SW480 (cell line): ENCODE results near the gene SPIN1.

Experiments
- DNase-seq: peaks from one replicate; pipeline ENCODE4 v3.0.0-alpha.2; 2016; ENCODE audit warnings: low spot score

The SPIN1 gene

DNA sequence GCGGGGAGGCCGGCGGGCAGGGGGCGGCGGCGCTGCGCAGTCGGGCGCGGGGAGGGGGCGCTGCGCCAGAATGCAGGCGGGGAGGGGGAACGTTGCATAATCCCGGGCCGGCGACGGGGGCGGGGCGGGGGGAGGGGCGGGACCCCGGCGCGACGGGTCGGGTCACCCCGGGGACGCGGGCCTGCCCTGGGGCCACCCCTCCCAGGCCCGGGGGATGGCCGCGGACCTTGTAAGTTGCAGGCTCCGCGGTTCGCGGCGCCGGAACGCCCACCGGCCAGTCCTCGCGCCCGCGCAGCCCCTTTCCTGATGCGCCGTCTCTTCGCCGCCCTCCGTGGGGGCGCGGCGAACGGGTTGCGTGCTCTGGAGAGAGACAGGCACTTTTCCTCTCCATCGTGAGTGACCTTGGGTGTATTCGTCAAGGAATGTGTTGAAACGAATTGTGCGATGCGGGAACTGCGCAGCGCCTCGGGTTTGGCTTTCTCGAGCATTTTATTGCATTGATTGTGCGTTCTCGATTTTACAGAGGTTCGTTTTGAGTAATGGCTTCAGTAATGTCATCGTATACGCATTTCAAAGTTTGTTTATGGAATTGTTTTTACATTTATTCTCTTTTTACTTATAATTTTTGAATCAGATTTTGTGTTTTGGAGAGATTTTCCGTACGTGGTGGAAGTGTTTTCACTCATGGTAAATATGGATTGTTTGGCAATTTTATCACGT, 802 bp downstream of the SPIN1 start:
- DNase-seq, result peak; percentile 69

GRCh38 chr9:88390371-88390990, 2.2 kb downstream of the SPIN1 start:
- no peak for DNase-seq

DNA sequence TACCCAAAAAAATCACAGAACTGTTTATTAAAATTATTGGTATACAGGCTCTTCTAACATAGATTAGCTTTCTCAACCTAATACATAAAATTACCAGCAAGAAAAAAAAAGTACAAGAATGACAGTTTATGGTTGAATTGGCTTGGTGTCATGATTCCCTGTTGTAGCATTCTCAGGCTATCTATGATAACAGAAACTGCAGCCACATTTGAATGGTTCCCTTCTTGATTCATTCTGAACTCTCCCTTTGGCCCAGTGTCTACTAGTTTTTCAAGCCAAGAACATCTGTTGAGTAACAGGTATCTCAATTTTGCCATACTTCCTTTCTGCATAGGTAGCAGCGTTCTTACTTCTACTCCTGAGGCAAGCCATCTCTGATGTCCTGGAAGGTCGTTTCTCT, 3.0 kb downstream of the SPIN1 start:
- no peak for DNase-seq

- DNase-seq, result no peak
These were observed 3.7 kb downstream of the SPIN1 start for GRCh38 chr9:88391921-88392320.

DNA sequence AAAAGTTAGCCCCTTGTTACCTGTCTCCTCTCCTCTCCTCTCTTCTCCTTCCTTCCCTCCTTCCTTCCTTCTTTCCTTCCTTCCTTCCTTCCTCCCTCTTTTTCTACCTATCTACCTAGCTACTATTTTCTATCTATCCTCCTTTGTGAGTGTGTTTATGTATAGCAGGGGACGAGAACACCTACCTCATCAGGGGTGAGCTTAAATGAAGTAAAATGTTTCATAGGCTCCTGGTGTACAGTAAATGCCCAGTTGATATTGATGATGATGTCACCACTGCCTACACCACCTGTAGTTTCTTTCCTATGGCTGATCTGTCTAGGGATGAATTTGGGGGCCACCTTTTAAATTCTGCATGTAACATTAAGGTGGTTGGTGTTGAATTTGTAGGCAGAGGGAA, 4.3 kb downstream of the SPIN1 start:
- no peak for DNase-seq

DNA sequence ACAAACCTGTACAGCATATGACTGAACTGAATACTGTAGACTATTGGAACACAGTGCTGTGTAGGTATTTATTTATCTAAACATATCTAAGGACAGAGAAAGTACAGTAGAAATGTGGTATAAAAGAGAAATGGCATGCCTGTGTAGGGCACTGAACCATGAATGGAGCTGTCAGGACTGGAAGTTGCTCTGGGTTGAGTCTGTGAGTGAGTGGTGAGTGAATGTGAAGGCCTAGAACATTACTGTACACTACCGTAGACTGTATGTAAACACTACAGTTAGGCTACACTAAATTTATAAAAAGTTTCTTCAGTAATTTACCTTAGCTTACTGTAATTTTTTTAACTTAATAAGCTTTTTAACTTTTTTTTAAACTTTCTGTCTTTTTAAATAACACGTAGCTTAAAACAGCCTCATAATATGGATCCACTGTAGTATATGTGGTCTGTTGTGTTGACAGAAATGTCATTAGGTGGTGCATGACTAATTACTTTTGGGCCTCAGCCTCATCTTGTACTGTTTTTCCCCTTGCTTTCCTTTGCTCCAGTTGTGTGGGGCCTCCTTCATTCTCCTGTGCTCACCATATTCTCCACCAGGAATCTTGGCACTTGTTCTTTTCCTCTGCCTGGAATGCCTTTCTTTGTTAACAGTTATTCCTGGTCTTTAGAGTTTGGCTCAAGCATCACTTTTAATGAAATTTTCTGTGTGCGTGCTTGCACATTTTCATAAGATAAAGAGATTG, 8.8 kb downstream of the SPIN1 start:
- no peak for DNase-seq

- no peak for DNase-seq
These were observed 9.8 kb downstream of the SPIN1 start for GRCh38 chr9:88398016-88398415.

DNA sequence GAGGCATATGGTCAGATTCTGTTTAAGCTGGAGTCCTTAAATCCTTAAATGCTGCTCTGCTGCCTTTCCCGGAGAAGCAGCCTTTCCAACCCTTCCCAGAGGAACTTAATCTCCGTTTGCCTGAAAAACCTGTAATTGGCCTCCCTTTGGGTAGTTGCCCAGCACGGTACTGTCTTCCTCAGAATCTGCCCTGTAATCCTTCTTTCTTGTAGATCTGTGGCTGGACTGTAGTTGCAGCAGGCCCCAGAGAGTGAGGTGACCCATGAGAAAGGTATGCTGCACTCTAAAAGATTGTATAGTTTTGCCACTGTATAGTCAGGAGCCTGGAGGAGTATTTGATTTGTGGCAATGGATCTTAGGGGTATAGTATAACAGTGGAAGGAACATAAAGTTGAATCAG, 11.7 kb downstream of the SPIN1 start:
- no peak for DNase-seq

DNA sequence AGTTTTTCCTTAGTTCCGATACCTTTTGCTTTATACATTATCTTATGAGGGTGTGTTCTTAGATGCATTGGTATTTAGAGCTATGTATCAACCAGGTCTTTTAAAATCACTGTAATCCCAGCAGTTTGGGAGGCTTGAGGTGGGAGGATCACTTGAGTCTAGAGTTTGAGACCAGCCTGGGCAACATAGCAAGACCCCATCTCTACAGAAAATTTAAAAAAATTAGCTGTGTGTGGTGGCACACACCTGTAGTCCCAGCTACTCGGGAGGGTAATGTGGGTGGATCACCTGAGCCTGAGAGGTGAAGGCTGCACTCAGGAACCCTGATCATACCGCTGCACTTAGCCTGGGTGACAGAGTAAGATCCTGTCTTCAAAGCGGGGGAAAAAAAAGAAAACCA, 15.1 kb downstream of the SPIN1 start:
- no peak for DNase-seq

GRCh38 chr9:88406051-88406450, 17.8 kb downstream of the SPIN1 start:
- no peak for DNase-seq

- no peak for DNase-seq
These were observed 23.2 kb downstream of the SPIN1 start for GRCh38 chr9:88411471-88411870.

GRCh38 chr9:88414298-88414697, 26.1 kb downstream of the SPIN1 start:
- DNase-seq, result no peak

DNA sequence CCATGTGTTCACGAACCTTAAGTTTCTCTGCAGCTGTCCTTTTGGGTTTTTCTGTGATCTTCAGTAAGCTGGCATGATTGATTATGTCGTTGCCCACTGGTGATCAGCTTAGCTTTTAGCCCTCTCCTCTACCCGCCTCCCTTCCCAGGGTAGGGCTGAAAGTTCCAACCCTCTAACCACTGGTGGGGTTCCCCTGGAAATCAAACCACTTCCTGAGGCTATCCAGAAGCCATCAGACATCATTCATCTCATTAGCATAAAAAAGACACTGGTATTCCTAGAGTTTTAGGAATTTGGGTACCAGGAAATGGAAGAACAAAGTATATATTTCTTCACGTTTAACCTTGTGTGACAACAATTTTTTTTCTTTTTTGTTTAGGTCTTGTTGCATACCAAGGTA, 29.8 kb downstream of the SPIN1 start:
- no peak for DNase-seq

GRCh38 chr9:88418715-88419540, 30.7 kb downstream of the SPIN1 start:
- DNase-seq, result no peak

DNA sequence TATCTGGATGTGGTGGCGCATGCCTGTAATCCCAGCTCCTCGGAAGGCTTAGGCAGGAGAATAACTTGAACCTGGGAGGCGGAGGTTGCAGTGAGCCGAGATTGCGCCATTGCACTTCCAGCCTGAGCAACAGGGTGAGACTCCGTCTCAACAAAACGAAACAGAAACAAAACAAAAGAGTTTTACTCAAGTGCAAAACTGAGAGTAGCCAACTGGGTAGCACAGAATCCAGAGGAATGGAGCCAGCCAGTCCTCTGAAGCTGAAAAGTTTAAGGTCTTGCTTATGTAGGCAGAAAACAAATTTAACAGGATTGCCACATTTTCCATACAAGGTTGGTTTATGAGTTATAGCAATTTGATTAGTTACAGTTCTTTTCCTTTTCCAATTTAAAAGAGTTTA, 32.0 kb downstream of the SPIN1 start:
- DNase-seq, result no peak

GRCh38 chr9:88421348-88421747, 33.1 kb downstream of the SPIN1 start:
- no peak for DNase-seq

- no peak for DNase-seq
These were observed 37.3 kb downstream of the SPIN1 start for GRCh38 chr9:88425538-88425950.

DNA sequence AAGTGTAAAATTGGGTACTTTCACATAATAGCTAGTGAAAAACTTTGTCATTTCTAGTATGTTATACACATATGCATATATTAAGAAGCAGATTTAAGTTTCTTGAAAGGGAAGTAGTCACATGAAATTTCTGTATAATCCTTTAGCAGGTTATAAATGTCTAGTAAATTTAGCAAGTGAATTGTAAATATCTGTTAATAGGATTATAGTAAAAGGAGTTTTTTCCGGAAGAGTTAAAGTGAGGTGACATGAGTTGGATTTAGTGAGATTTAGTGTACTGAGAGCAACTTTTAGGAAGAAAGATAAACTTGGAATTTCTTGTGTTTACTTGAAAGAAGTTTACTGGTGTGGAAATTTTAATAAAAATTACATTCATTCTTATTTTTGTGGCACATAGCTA, 38.4 kb downstream of the SPIN1 start:
- no peak for DNase-seq

DNA sequence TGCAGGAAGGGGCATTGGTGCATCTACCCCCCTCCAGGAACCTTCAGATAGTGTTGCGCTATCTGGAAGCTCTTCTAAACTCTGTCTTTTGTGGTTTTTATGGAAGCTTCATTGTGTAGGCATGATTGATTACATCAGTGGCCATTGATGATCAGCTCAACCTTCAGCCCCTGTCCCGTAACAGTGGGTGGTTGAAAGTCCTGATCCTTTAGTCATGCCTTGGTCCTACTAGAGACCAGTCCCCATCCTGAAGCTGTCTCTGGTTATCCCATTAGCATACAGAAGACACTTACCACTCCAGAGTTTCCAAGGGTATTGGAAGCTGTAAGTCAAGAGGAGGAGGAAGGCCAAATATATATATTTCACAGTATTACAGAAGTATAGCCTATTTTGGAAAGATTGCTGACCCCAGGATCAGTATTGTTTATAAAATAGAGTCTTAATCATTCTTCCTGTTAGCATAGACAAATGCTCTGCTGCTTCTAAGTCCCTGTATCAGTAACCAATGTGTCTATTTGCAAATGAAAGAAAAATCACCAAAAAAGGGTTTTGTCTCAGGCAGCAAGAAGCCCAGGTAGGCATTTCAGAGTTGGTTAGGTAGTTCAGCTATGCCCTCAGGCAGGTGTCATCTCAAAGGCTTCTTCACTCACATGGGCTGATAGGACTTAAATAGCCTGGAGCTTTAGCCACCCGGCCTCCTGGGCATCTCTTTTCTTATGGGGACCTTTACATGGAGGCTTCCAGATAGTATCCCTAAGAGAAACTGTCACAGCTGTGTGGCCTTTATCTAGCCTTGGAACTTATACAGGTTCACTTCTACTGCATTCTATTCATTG, 41.6 kb downstream of the SPIN1 start:
- no peak for DNase-seq

DNA sequence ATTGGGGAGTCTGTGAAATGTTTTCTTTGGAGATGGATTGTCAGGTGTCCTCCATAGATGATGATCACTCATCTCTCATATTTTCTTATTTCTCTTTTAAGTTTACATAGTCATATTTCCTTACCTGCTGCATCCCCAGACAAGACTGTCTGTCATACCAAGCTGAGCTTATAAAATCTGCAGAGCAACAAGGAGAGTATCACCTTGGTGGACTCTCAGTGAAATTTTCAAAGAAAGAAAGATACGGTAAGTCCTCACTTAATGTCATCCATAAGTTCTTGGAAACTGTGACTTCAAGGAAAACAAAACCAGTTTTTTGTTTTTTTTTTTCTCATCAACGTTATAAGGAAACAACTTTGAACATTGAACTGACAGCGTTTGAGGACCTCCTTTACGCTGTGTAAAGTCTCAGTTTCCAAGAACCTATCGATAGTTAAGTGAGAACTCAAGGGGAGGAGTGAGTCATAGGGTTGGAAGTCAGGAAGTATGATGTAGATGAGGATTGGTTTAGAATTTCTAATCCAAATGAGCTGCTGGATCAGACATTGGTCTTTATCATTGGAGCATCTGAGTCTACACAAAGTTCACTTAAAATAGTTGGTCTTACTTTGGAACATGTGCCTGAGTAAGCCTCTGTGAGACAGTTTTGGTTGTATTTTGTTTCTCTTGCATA, 45.5 kb downstream of the SPIN1 start:
- DNase-seq, result no peak

DNA sequence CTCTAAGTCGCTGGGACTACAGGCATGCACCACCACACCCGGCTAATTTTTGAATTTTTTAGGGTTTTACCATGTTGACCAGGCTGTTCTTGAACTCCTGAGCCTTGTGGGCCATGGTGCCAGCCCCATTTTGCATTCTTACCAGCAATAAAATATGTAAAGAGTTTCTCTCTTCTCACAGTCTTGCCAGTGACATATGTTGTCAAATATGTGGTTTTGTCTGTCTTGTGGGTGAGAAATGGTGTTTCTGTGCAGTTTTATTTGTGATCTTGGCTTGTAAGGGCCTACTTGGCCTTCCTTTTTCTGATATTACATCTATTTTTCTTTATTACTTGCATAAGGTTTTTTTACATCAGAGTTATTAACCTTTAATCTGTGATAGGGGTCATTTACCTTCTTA, 47.1 kb downstream of the SPIN1 start:
- no peak for DNase-seq
